HG03025 (cell line): ENCODE results near the gene ZNF345.

Experiments used
- ATAC-seq: cut with Tn5 transposase; IDR thresholded peaks from one replicate; pipeline ENCODE4 v1.9.1; 2021; ENCODE audit warnings: mild to moderate bottlenecking, moderate library complexity; ENCODE audit not compliant: unreplicated experiment, low FRiP score

The ZNF345 gene

DNA sequence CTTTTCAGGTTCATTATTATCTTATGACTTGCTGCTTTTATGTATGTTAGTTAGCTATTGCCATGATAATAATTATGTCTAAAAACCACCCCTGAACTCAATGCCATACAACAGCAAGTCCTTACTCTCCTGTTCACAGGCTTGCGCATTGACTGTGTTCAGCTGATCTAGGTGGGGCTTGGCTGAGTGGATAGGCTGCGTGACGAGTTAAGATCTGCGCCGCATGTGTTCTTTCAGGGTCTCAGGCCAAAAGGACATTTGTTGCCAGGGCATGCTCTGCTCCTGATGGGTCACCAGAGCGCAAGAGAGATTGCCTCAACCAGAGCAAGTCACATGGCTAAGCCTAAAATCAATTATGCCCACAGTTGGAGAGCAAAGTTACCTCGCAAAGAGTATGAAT is 66.3 kb downstream of the ZNF345 start:
- ATAC-seq, result no peak

- no peak for ATAC-seq
Observed at GRCh38 chr19:36918090-36918489, 67.4 kb downstream of the ZNF345 start.
